HPDE6-E6E7 (cell line): ENCODE measurements around the gene STAT6.

Source experiments
- DNase-seq: peaks from one replicate; pipeline ENCODE4 v3.0.0; 2011; ENCODE audit warnings: missing footprints; ENCODE audit errors: extremely low spot score

Gene STAT6

GRCh38 chr12:57145460-57146059 lies 34.4 kb upstream of the STAT6 start:
- DNase-seq = no peak

GRCh38 chr12:57143454-57143853 lies 32.3 kb upstream of the STAT6 start:
- DNase-seq = no peak

GRCh38 chr12:57142727-57143126 lies 31.6 kb upstream of the STAT6 start:
- no peak for DNase-seq

- DNase-seq = no peak
Observed at GRCh38 chr12:57142121-57142520, 31.0 kb upstream of the STAT6 start.

- no peak for DNase-seq
Observed at GRCh38 chr12:57141249-57141648, 30.1 kb upstream of the STAT6 start.

- DNase-seq = no peak
Observed at GRCh38 chr12:57139796-57140649, 28.9 kb upstream of the STAT6 start.

GRCh38 chr12:57138526-57139272 lies 27.5 kb upstream of the STAT6 start:
- no peak for DNase-seq

- DNase-seq = no peak
Observed at GRCh38 chr12:57135527-57136326, 24.6 kb upstream of the STAT6 start.

- no peak for DNase-seq
Observed at GRCh38 chr12:57134949-57135348, 23.8 kb upstream of the STAT6 start.

- no peak for DNase-seq
Observed at GRCh38 chr12:57133916-57134315, 22.8 kb upstream of the STAT6 start.

- DNase-seq = no peak
Observed at GRCh38 chr12:57133013-57133569, 21.9 kb upstream of the STAT6 start.

GRCh38 chr12:57131896-57132744 lies 21.0 kb upstream of the STAT6 start:
- DNase-seq = no peak

GRCh38 chr12:57130941-57131340 lies 19.8 kb upstream of the STAT6 start:
- no peak for DNase-seq

- no peak for DNase-seq
Observed at GRCh38 chr12:57129889-57130288, 18.7 kb upstream of the STAT6 start.

GRCh38 chr12:57129321-57129842 lies 18.2 kb upstream of the STAT6 start:
- DNase-seq = no peak

GRCh38 chr12:57128519-57129247 lies 17.5 kb upstream of the STAT6 start:
- no peak for DNase-seq

- peak; percentile 83 for DNase-seq
Observed at GRCh38 chr12:57127726-57128518, 16.8 kb upstream of the STAT6 start, which contains the start of gene LRP1. LRP1 (plus strand) TSS chr12:57128483; CDS start chr12:57128965, 482 bp downstream.

GRCh38 chr12:57127101-57127725 lies 16.1 kb upstream of the STAT6 start:
- peak; percentile 58 for DNase-seq
